Measurements from ENCODE around the gene NT5M. TPM values are rescaled to one million over a fixed set of nuclear protein-coding genes. Genes with fewer than 3 reads are reported as not detected.

The NT5M gene
- total RNA-seq, 1 donor from 2014 or later, result 0.93 TPM

DNA sequence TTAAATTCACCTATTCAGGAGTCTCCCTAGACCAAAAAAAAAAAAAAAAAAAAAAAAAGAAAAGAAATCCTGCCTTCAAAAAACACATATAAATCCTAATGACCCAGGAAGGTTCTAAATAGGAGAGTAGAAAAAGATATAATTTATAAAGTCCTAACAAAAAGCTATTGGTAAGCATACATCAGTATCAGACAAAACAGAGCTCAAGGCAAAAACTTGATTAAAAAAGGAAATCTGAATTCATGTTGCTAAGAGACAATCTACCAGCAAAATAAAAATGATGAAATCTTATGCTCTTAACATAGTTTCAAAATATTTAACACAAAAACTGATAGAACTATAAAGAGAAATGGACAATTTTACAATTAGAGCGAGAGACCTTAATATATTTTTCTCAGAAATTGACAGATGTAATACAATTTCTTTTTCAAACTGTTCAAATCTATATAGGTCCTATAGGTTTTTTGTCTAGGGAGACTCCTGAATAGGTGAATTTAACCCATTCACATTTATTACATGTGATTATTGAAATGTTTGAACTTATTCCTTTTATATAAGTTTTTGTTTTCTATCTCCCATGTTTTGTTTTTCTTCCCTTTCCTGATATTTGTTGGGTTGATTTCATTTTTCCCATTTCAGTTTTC, 57.0 kb downstream of the NT5M start:
- ChIA-PET CTCF (no interaction called here), POLR2A (no interaction called here)
- H3K27me3 Mint-ChIP-seq, result peaks cover 3% of the 10 kb centered on the region
- peaks cover 6% of the 10 kb centered on the region for H3K9me3 Mint-ChIP-seq
- no peak for ATAC-seq (ENCODE audit: low read depth)
- intact Hi-C loops (cut with micrococcal nuclease), result no loop called here
- TF ChIP-seq, protein P1, sequence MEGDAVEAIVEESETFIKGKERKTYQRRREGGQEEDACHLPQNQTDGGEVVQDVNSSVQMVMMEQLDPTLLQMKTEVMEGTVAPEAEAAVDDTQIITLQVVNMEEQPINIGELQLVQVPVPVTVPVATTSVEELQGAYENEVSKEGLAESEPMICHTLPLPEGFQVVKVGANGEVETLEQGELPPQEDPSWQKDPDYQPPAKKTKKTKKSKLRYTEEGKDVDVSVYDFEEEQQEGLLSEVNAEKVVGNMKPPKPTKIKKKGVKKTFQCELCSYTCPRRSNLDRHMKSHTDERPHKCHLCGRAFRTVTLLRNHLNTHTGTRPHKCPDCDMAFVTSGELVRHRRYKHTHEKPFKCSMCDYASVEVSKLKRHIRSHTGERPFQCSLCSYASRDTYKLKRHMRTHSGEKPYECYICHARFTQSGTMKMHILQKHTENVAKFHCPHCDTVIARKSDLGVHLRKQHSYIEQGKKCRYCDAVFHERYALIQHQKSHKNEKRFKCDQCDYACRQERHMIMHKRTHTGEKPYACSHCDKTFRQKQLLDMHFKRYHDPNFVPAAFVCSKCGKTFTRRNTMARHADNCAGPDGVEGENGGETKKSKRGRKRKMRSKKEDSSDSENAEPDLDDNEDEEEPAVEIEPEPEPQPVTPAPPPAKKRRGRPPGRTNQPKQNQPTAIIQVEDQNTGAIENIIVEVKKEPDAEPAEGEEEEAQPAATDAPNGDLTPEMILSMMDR (IDR thresholded peaks at IDR 0.05), result no peak
- no peaks in the 10 kb centered on the region for H3K36me3 Mint-ChIP-seq (ENCODE audit: low read depth)
- H3K4me3 Mint-ChIP-seq, result no peak overlapping the region
- DNase-seq, result no peak
- no peak overlapping the region for H3K27ac Mint-ChIP-seq
- no peaks in the 10 kb centered on the region for H3K4me1 Mint-ChIP-seq

DNA sequence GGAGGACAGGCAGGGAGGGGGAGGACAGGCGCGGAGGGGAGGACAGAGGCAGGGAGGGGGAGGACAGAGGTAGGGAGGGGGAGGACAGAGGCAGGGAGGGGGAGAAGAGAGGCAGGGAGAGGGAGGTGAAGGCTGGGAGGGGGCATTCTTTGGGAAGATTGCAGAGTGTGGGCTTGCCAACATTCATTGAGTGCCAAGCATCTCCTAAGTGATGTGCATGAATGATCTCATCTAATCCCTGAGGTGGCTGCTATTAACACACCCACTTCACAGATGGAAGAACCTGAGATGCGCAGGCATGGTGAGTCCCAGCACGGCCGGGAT, 58.3 kb downstream of the NT5M start:
- TF ChIP-seq, protein P1 (IDR thresholded peaks at IDR 0.05), result no peak
- ChIA-PET CTCF (no interaction called here), POLR2A (no interaction called here)
- no peak overlapping the region for H3K27ac Mint-ChIP-seq
- no peaks in the 10 kb centered on the region for H3K4me1 Mint-ChIP-seq
- H3K9me3 Mint-ChIP-seq, result peaks cover 6% of the 10 kb centered on the region
- H3K36me3 Mint-ChIP-seq (ENCODE audit: low read depth), result no peaks in the 10 kb centered on the region
- no peak for DNase-seq
- no peak for ATAC-seq (ENCODE audit: low read depth)
- no peak overlapping the region for H3K4me3 Mint-ChIP-seq
- H3K27me3 Mint-ChIP-seq, result peaks cover 12% of the 10 kb centered on the region
- intact Hi-C loops (cut with micrococcal nuclease), result no loop called here

DNA sequence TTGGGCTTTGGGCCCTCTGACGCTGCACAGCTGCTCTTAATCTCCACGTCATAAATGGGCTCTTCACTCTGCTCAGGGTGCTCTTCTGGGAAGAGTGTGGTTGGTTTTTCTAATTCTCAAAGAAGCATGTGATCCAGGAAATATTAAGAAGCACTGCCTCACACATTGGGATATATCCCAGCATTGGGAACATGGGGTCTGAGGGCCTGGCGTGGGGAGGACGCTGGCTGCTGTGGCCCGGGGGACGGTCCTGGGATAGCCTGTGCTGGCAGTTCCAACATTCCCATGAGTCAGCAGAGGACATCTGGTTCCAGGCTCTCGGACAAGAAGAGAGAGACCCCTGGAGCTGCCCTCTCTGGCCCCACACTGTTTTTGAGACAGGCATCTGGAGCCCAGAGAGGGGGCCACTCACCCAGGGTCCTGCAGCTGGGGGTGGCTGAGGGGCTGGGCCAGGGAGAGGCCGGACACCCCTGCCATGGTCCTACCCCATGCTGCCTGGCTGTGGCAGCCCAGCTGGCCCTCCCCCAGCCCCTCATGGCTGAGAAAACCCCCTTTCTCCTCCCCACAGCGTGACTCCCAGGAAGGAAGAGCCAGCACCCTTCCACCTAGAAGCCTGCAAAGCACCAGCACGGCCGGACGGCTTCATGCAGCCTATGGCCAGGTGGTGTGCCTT, 58.8 kb downstream of the NT5M start:
- intact Hi-C loops (cut with micrococcal nuclease), result no loop called here
- Mint-ChIP-seq H3K27ac (no peak overlapping the region), H3K4me1 (no peaks in the 10 kb centered on the region), H3K9me3 (peaks cover 6% of the 10 kb centered on the region), H3K36me3 (ENCODE audit: low read depth) (no peaks in the 10 kb centered on the region), H3K27me3 (peaks cover 12% of the 10 kb centered on the region), H3K4me3 (no peak overlapping the region)
- TF ChIP-seq, protein P1 (IDR thresholded peaks at IDR 0.05), result no peak
- ATAC-seq (ENCODE audit: low read depth) (no peak), DNase-seq (no peak)
- ChIA-PET POLR2A (no interaction called here), CTCF (no interaction called here)

DNA sequence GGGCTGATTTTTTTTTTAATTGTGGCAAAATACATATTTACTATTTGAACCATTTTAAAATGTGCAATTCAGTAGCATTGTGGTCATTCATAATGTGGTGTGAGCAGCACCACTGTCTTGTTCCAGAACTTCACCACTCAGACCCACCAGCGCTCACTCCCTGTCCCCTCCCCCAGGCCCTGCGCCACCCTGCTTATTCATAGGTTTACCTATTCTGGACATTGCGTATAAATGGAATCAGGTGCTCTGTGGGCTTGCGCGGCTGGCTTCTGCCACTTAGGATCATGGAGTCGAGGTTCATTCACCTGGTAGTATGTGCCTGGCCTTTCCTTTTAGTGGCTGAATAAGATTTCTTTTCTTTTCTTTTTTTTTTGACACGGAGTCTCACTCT, 59.4 kb downstream of the NT5M start:
- DNase-seq (no peak), ATAC-seq (ENCODE audit: low read depth) (no peak)
- ChIA-PET POLR2A (no interaction called here), CTCF (no interaction called here)
- H3K27ac Mint-ChIP-seq, result no peak overlapping the region
- TF ChIP-seq, protein P1 (IDR thresholded peaks at IDR 0.05), result no peak
- no peak overlapping the region for H3K4me3 Mint-ChIP-seq
- no peaks in the 10 kb centered on the region for H3K4me1 Mint-ChIP-seq
- peaks cover 6% of the 10 kb centered on the region for H3K9me3 Mint-ChIP-seq
- peaks cover 12% of the 10 kb centered on the region for H3K27me3 Mint-ChIP-seq
- intact Hi-C loops (cut with micrococcal nuclease), result no loop called here
- no peaks in the 10 kb centered on the region for H3K36me3 Mint-ChIP-seq (ENCODE audit: low read depth)

DNA sequence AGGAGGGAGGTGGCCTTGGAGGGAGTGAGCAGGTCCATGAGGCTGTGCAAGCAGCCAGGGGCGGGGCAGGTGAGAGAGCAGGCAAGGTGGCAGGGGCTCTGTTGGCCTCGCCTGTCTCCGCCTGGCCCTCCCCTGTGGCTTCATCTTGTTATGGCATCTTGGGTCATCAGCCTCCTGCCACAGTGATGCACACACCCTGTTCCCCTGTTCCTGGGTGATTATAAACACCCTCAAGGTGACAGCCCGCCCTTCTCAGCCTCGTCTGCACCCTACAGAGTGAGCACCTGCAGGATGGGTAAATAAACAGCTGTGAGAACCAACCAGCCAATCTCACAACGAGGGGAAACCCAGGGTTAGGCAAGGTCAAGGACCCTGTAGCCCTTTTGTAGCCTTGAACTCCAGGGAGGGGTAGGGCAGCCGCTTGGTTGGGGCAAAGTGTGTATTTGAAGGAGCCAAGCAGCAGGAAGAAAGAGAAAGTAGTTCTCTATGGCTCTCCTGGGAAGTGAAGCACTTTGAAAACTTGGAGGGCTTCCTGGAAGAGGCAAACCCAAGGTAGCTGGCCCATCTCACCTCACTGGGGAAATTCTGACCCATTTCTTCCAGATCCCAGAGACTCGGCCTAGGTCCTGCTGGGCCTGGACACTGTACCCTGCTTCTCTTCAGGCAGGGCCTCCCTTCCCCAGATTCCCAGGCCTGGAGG, 60.6 kb downstream of the NT5M start:
- Mint-ChIP-seq H3K9me3 (peaks cover 6% of the 10 kb centered on the region), H3K27me3 (peaks cover 12% of the 10 kb centered on the region), H3K4me1 (no peaks in the 10 kb centered on the region), H3K27ac (no peak overlapping the region), H3K4me3 (no peak overlapping the region), H3K36me3 (ENCODE audit: low read depth) (no peaks in the 10 kb centered on the region)
- POLR2A ChIA-PET, result no interaction called here
- DNase-seq (no peak), ATAC-seq (ENCODE audit: low read depth) (no peak)
- TF ChIP-seq, protein P1 (IDR thresholded peaks at IDR 0.05), result no peak
- intact Hi-C loops (cut with micrococcal nuclease), result no loop called here
- CTCF ChIA-PET, result no interaction called here

Measured in activated B cell treated with CpG ODN at 0.5 μM for 24 hours (primary cell).